ENCODE results near the gene EDNRA.

EDNRA gene

GRCh38 chr4:147480891-147481576 lies at the start of gene EDNRA:
EDNRA (plus strand) TSS chr4:147481097; CDS start chr4:147485682, 4,585 bp downstream.
- DNase-seq: peak in 2 of 3 experiments; percentile 48 to 55

GRCh38 chr4:147434370-147434769 lies 46.5 kb upstream of the EDNRA start:
- DNase-seq: peak in 1 of 3 experiments; percentile 7

GRCh38 chr4:147440442-147440841 lies 40.5 kb upstream of the EDNRA start:
- DNase-seq: no peak

GRCh38 chr4:147447786-147448185 lies 33.1 kb upstream of the EDNRA start:
- no peak for DNase-seq

GRCh38 chr4:147453561-147454141 lies 27.2 kb upstream of the EDNRA start:
- DNase-seq: no peak

GRCh38 chr4:147456706-147457105 lies 24.2 kb upstream of the EDNRA start:
- DNase-seq: no peak

- DNase-seq: no peak
Observed at GRCh38 chr4:147461161-147461560, 19.7 kb upstream of the EDNRA start.

- DNase-seq: no peak
Observed at GRCh38 chr4:147463065-147463464, 17.8 kb upstream of the EDNRA start.

GRCh38 chr4:147465461-147465860 lies 15.4 kb upstream of the EDNRA start:
- no peak for DNase-seq

GRCh38 chr4:147477439-147477838 lies 3.5 kb upstream of the EDNRA start:
- DNase-seq: no peak

GRCh38 chr4:147479376-147479775 lies 1.5 kb upstream of the EDNRA start:
- no peak for DNase-seq

- no peak for DNase-seq
Observed at GRCh38 chr4:147479786-147480185, 1.1 kb upstream of the EDNRA start.

- no peak for DNase-seq
Observed at GRCh38 chr4:147480502-147480890, 401 bp upstream of the EDNRA start.

GRCh38 chr4:147481577-147482109 lies 746 bp downstream of the EDNRA start:
- peak in 1 of 3 experiments; percentile 48 for DNase-seq

GRCh38 chr4:147482281-147482680 lies 1.4 kb downstream of the EDNRA start:
- no peak for DNase-seq

GRCh38 chr4:147485167-147485566 lies 4.3 kb downstream of the EDNRA start:
- DNase-seq: no peak

GRCh38 chr4:147487616-147488015 lies 6.7 kb downstream of the EDNRA start:
- DNase-seq: no peak

GRCh38 chr4:147488556-147488955 lies 7.7 kb downstream of the EDNRA start:
- DNase-seq: no peak

GRCh38 chr4:147491086-147491485 lies 10.2 kb downstream of the EDNRA start:
- no peak for DNase-seq

- no peak for DNase-seq
Observed at GRCh38 chr4:147492306-147492705, 11.4 kb downstream of the EDNRA start.

GRCh38 chr4:147492761-147493160 lies 11.9 kb downstream of the EDNRA start:
- no peak for DNase-seq

GRCh38 chr4:147493307-147493706 lies 12.4 kb downstream of the EDNRA start:
- no peak for DNase-seq

- DNase-seq: no peak
Observed at GRCh38 chr4:147494301-147494700, 13.4 kb downstream of the EDNRA start.

GRCh38 chr4:147496500-147496899 lies 15.6 kb downstream of the EDNRA start:
- DNase-seq: no peak
